HG03378 (cell line): Measurements from ENCODE around the gene POLR2M.

Source experiments
- ATAC-seq: cut with Tn5 transposase; IDR thresholded peaks from one replicate; pipeline ENCODE4 v1.9.1; 2021; ENCODE audit warnings: mild to moderate bottlenecking, moderate library complexity; ENCODE audit not compliant: unreplicated experiment

POLR2M gene

DNA sequence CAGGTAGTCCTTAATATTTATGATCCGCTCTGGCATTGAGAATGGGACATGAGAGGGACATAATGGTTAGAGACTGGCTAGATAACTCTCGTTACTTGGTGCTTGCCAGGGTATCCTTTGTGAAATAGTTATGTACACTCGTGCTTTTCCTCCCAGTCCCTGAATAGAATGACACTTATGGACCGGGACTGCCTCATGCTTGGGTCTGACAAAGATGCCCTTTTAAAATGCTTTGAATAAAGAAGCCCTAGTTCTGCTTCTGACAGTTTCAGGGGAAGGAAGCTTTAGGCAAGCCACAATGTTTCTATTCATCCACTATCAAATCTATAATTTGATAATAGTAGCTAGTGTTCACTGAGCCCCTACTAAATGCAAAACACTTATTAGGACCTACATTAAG, 29.4 kb downstream of the POLR2M start:
- ATAC-seq, result no peak

DNA sequence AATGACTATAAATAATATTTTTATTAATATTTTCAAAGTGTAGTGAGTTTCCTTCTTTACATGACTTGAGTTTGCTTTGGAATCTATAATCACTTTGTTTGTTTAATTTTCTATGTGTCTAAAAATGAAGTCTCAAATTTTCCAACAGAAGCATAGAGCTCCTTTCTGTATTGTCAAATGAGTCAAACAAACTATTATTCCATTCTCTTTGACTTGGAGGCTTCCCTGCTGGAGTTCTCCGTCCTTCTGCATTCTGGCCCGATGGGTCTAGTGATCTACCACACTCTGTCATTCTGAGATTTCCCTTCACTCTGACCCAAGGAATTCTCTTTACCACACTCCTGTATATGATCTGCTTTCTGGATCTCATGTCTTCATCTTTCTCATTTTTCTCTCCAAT, 30.1 kb downstream of the POLR2M start:
- ATAC-seq, result no peak

DNA sequence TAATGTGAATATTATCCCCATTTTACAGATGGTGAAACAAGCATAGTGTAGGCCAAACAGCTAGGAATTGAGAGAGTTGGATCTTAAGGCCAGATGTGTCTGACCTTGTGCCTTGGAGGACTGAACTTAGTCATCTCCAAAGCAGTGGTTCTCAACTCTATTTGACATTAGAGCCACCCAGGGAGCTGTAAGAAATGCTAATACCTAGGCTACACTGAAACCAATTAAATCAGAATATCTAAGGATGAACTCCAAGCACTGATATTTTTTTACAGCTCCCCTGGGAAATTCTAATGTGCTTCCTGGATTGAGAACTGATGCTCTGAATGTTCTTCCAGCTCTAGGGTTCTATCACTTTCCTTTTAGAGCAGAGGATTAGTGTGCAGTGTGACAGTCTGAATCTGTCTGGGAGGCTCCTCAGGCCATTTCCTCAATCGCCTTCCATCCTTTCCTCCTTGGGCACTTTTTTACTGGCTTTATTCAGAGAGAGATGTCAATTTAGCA, 32.3 kb downstream of the POLR2M start:
- ATAC-seq, result no peak

DNA sequence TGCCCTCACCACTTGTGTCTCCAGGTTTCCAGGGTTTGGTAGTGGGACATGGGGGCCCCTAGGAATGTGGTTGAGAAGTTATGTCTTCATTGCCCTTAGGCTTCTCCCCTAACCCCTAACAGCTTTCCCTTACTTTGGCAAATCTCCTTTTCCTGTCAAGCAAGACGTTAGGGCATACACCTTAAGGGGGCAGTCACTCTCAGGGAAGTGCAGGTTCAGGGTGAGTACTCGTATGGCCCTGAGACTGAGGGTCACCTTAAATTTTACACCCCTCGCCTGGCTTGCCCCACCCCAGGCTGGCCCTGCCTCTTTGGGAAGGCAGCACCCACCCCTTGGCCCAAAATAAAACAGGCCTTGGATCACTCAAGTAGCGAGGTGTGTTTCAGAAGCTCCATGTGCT, 33.5 kb downstream of the POLR2M start:
- ATAC-seq, result no peak

DNA sequence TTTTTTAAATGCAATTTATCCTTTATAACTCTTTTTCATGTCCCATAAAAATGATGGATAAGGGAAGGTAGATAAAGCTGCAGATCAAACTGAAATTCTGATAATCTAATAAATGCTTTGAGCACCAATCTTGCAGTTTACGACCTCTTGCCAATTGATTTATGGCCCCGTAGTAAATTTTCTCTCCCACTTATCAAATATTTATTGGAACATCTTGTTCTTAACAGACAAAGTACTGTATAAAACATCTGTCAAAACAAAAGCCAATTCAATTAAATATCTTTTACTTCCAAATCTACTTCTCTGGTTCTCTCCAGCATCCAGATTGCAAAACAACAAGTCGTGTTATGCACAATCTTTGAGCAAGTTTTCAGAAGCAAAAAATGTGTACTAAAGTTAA, 34.6 kb downstream of the POLR2M start:
- no peak for ATAC-seq

DNA sequence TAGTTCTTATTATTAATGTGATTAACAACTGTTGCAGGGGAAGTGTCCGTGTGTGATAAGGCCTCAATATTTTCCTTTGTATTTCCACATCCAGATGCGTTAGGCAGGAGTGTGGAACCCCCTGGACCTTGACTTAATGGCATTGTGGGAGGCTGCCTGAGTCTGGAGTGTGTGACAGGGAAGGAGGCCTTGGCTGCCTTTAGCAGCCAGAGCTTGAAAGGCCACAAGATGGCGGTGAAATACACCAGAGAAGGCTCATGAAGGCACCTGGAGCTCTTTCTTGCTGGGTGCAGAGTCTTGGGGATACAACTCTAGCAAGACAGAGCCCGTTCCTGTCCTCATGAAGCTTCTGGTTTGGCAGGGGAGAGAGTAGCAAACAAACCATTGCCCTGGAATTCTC, 36.9 kb downstream of the POLR2M start:
- ATAC-seq, result no peak

DNA sequence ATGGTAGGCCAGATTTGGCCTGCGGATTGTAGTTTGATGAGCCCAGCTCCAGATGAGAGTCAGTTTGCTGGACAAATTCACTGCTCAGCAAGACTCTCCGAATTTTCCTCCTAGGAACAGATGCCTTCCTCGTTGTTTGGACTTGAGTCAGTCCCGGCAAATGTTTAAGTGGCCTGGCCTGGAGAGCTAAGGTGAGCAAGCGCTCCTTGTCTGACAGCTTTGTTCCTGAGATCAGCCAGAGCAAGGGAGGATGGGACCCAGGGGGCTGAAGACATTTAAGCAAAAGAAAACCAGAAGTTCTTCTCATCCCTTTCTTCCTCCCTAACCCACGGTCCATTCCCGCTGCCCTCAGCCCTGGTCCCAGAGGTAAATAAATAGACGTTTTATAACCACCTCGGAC, 40.3 kb downstream of the POLR2M start:
- no peak for ATAC-seq

DNA sequence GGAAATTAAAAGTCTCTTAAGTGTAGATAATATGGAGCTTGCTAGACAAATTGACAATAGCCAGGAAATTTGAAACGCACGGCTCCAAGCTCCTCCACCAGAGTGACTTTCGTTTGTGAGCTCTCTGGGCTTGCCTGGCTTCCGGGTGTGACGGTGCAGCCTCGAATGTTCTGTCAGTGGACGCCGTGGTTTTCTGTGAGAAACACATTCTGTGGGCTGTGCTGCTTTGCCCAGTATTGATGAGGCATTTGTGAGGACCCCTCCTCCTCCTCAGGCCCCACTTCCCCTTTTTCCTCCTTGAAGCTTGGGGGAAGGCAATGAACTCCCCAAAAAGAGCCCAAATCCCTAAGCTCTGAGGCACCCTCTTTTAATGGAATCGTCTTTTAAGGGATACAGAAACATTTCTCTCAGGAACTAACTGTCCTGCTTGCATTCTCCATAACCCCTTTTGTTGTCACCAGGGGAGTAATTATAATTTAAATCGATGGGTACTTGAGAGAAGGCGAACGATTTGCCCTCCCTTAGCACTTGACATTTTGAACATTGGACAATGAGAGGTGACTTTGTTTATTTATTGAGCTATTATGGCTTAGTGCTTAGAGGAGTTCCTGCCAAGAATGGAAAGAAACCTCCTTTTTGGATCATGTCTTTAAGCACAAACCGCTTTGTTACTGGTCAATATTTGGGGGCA, 40.8 kb downstream of the POLR2M start:
- no peak for ATAC-seq

DNA sequence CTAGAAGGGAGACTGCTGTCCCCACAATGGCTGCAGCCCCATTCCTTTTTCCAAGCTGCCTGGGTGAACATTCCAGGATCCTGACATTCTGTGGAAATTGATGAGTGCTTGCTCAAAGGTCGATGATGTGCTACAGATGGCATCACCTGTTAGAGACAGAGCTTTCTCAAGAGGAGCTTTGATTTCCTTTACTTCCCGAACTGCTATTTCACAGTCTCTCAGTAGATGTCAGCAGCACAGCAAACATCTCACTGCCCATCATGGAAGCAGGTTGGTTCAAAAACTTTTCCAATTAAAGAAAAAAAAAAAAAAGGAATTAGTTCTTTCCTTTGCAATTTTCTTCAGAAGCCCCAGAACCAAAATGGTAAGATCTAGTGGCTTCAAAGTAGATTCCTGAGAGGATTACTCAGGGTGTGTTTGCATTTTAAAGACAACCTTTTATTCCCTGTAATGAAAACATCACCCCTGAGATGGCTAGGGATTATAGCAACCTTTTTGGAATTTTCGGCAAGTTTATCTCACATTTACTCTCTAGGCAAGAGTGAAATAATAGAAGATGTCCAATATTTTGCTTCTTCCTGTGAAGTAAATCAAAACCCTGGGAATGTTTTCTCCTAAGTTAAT, 44.8 kb downstream of the POLR2M start:
- ATAC-seq, result no peak

DNA sequence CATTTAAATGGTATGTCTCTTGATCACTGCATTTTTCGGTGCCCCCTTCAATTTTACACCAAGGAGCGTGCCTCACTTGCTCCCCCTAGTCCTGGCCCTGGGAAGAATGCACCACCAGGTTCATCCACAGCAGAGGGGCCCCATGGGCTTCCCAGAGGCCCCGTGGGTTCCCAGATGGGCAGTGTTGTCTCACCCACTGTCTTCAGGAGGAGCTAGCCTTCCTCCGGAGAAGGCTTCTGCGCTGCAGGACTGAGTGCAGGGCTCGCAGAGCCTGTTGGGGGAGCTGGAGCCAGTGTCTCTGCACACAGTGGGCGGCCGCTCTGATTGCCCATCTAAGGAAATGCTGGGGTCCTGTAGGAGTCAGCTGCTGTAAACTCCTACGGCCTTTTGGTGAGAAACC, 45.9 kb downstream of the POLR2M start:
- no peak for ATAC-seq

DNA sequence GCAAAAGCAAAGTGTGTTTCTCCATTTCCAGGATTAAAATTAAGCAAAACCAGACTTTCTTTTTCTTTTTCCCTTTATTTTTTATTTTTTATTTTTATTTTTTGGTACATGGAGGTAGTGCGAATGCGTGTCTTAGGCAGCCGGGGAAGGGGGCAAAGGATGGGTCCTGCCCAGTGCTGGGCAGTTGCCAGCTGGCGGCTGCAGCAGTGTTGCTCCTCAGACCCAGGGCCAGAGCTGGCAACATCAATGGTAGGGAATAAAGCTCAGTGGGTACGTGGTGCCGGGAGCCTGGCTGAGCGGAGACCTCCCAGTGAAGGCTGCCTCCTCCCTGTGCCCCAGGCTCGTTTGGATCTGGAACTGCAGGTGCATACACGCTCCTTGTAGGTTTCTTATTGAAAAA, 46.3 kb downstream of the POLR2M start:
- ATAC-seq, result no peak

DNA sequence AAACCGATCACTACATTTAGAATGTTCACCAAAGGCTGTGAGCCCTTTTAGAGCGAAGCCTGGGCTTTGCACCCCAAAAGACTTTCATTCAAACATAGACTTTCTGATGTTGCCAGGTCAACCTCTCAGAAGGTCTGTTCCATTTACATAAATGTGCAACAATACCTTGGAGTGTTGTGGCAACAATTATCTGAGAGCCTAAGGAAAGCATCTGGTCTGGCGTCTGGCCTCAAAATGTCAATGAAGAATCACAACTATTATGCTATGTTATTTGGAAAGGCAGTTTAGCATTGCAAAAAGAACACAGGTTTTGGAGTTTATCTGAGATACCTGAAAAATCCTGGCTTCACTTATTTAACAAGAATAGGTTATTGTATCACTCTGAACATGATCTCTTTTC, 50.0 kb downstream of the POLR2M start:
- ATAC-seq, result no peak

DNA sequence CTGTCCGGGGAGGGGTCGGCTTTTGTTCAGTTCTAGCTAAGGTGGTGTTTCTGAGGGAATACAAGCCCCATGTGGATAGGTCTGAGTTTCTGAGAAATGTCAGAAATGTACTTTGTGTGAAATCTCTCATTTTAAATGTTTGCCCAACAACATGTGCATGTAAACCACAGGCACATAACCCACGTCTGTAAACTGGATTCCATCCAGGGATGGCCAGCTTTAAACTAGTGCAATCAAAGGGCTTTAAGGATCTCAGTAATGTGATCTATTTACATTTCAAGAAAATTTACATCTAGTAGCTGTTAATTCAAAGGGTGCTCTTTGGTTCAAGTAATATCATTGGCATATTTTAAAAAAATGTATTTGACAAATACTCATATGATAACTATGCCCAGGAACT, 52.0 kb downstream of the POLR2M start:
- no peak for ATAC-seq

DNA sequence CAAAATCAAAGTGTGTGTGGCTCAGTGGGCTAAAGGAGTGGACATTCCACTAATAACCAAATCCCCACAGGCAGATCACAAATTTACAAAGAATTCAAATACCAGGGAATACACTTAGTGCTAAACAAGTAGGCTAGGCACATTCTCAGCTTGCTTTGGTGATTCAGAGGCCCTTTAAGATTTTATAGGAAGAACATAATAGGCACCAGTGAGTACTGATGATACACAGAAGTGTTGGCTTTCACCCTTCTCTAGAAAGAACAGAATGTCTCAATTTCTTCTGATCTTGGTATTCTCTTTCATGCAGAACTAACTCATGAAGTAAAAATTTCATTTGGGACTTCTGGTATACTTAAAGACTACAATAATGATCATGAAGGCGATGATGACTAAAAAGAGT, 55.0 kb downstream of the POLR2M start:
- no peak for ATAC-seq

DNA sequence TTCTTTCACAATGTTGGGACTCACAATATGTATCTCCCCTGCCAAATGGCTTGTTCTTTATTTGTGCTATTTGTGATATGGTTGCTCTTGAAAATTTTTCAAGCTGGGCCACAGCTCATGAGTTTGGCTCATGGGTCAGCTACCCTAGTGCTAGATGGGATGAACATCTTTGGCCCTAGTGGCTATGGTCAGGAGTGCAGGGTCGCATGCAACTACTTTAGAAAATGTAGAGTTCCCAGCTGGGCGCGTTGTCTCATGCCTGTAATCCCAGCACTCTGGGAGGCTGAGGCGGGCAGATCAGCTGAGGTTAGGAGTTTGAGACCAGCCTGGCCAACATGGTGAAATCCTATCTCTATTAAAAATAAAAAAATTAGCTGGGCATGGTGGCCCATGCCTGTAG, 55.8 kb downstream of the POLR2M start:
- ATAC-seq, result no peak

DNA sequence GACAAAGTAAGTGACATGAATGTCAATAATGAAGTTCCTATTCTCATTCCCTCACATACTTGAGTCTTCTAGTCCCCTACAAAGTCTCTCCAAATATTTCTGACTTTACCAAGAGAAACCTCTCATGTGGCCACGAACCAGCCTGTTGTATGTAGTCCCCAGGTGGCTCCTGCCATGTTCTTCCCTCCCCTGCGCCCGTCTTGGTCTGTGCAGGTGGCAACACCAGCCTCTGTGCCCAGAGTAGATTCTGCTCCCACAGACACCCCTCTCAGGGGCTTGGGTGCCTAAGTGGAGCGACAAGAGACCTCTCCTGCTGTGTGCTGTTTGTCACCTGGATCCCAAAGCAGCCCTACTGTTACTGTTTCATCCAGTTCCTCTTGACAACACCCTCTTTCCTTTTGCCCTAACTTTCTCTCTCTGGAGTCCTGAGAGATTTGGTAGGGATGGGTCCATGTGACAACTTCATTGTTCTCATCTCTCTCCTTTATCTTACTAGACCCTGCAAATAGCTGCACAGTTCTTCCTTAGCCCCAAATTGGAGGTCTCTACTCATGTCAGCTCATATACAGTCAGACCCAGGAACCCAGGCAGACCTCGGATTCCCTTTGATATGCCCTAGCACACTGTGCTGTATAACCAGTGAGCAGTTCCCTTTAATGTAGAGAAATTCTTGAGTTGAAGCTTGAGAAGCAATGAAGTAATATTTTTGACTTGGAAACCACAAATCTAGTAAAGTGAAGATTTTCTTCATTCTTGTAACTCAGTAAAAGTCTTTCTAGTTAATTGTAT, 56.9 kb downstream of the POLR2M start:
- ATAC-seq, result no peak
